Mesothelial cell of epicardium (in vitro differentiated cells): ENCODE measurements around the gene HOXA10. TPM values are rescaled to one million over a fixed set of nuclear protein-coding genes. Genes with fewer than 3 reads are reported as not detected.

Experiments used
- DNase-seq, 2 experiments: peaks; one replicate each; pipeline ENCODE4 v3.0.0; 2021; ENCODE audit warnings: low spot score in 2 of 2; ENCODE audit not compliant: unreplicated experiment in 2 of 2
- H3K27ac Mint-ChIP-seq: 2 replicates; pipeline ENCODE4 v1.8.0; 2021; ENCODE audit warnings: mixed read lengths
- H3K27me3 Mint-ChIP-seq: 2 replicates; pipeline ENCODE4 v1.8.0; 2021; ENCODE audit warnings: low read depth, mixed read lengths
- H3K36me3 Mint-ChIP-seq: 2 replicates; pipeline ENCODE4 v1.8.0; 2021; ENCODE audit warnings: mixed read lengths
- H3K4me1 Mint-ChIP-seq: 2 replicates; pipeline ENCODE4 v1.8.0; 2021; ENCODE audit warnings: mixed read lengths
- H3K4me3 Mint-ChIP-seq: 2 replicates; pipeline ENCODE4 v1.8.0; 2021; ENCODE audit warnings: mild to moderate bottlenecking, moderate library complexity, mixed read lengths
- H3K9me3 Mint-ChIP-seq: 2 replicates; pipeline ENCODE4 v1.8.0; 2021; ENCODE audit warnings: mixed read lengths
- CTCF ChIP-seq: fragments of 200-600 bp; sonication (generic); IDR thresholded peaks from one replicate; pipeline ENCODE4 v1.5.0; 2021; ENCODE audit warnings: antibody characterized with exemption; ENCODE audit not compliant: unreplicated experiment
- total RNA-seq: library from RNA; stranded (reverse); gene quantifications from 3 replicates; pipeline ENCODE4 v1.2.1, GENCODE V29; 2021

Gene HOXA10
- total RNA-seq, 1 donor from 2014 or later: 14.4 TPM

GRCh38 chr7:27191161-27191731 lies 17.1 kb upstream of the HOXA10 start:
- H3K27ac Mint-ChIP-seq: peak overlapping the region; percentile 80
- no peak for TF ChIP-seq CTCF
- H3K4me3 Mint-ChIP-seq: no peak overlapping the region
- no peaks in the 10 kb centered on the region for H3K9me3 Mint-ChIP-seq
- H3K36me3 Mint-ChIP-seq: no peaks in the 10 kb centered on the region
- no peak for DNase-seq
- H3K4me1 Mint-ChIP-seq: peaks cover 55% of the 10 kb centered on the region
- H3K27me3 Mint-ChIP-seq: peaks cover 96% of the 10 kb centered on the region

DNA sequence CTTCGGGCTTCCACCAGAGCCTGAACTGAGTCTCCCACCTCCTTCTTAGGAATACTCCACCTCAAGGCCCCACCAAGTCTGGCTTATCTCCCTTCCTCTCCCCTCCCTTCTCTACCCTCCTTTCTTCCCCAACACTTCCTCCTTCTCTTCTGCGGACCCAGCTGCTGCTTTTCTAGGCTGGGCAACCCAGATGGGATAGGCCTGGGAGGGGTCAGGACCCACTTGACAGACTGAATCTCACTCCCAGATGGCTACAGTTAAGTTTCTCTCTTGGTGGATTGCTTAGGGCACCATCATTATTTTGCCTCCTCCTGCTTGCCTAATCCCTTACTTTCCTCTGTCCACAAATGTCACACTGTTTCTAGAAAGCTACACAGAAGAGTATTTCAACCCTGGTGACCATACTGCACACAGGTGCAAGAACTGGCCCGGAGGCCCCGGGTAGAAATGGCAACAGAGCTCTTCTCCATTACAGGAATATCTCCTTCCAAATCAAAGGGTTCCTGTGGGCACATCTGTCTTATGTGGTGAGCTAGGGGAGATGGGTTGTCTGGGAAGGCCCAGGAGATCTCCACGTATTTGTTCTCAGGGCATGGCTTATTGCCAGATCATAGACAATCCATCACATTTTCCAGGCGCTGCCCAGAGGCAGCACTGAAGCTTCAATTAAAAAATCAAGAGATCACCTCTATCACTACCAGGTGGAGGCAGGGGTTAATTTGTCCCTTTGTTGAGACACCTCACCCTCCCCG lies 16.1 kb upstream of the HOXA10 start:
- Mint-ChIP-seq H3K4me1 (peaks cover 61% of the 10 kb centered on the region), H3K9me3 (no peaks in the 10 kb centered on the region), H3K36me3 (no peaks in the 10 kb centered on the region), H3K4me3 (peak overlapping the region; percentile 61), H3K27ac (peak overlapping the region; percentile 95), H3K27me3 (peaks cover 98% of the 10 kb centered on the region)
- DNase-seq: peak in 1 of 2 experiments; percentile 37
- no peak for TF ChIP-seq CTCF

GRCh38 chr7:27189295-27189996 lies 15.3 kb upstream of the HOXA10 start:
- peak overlapping the region; percentile 61 for H3K4me3 Mint-ChIP-seq
- no peaks in the 10 kb centered on the region for H3K9me3 Mint-ChIP-seq
- peaks cover 66% of the 10 kb centered on the region for H3K4me1 Mint-ChIP-seq
- H3K27me3 Mint-ChIP-seq: peaks cover 98% of the 10 kb centered on the region
- no peak for TF ChIP-seq CTCF
- H3K27ac Mint-ChIP-seq: peak overlapping the region; percentile 95
- DNase-seq: peak in 1 of 2 experiments; percentile 40
- H3K36me3 Mint-ChIP-seq: no peaks in the 10 kb centered on the region

- Mint-ChIP-seq H3K36me3 (no peaks in the 10 kb centered on the region), H3K27me3 (peaks cover 97% of the 10 kb centered on the region), H3K4me3 (peak overlapping the region; percentile 61), H3K4me1 (peaks cover 60% of the 10 kb centered on the region), H3K9me3 (no peaks in the 10 kb centered on the region), H3K27ac (peak overlapping the region; percentile 95)
- no peak for TF ChIP-seq CTCF
- peak in 1 of 2 experiments; percentile 43 for DNase-seq
Measured at GRCh38 chr7:27188386-27189294, 14.5 kb upstream of the HOXA10 start.
